PFSK-1 (cell line): ENCODE measurements around the gene ARL14EP. TPM values are rescaled to one million over a fixed set of nuclear protein-coding genes. Genes with fewer than 3 reads are reported as not detected.

Experiments
- FOXP2 ChIP-seq: optimal IDR thresholded peaks from 2 replicates; pipeline ENCODE3; 2011; ENCODE audit warnings: borderline replicate concordance, control low read depth, inconsistent platforms; ENCODE audit not compliant: insufficient read depth; ENCODE audit errors: extremely low read length, extremely low read depth
- POLR2AphosphoS5 ChIP-seq: IDR thresholded peaks from 2 replicates; pipeline ENCODE4 v1.6.1; 2012; ENCODE audit warnings: low read depth, mild to moderate bottlenecking, control low read depth, low read length, moderate library complexity
- REST ChIP-seq, 2 experiments: IDR thresholded peaks; 2 replicates each; pipeline versions ENCODE4 v1.6.1 to v1.8.0; 2011 to 2012; ENCODE audit warnings: low read depth in 2 of 2, low read length in 2 of 2, control low read depth in 1 of 2, inconsistent platforms in 1 of 2, mild to moderate bottlenecking in 1 of 2, moderate library complexity in 1 of 2; ENCODE audit not compliant: insufficient read depth in 1 of 2
- SIN3A ChIP-seq: IDR thresholded peaks from 2 replicates; pipeline ENCODE4 v1.6.1; 2012; ENCODE audit warnings: mild to moderate bottlenecking, low read length, moderate library complexity, borderline replicate concordance; ENCODE audit not compliant: insufficient read depth
- TAF1 ChIP-seq: IDR thresholded peaks from 2 replicates; pipeline ENCODE4 v1.6.1; 2012; ENCODE audit warnings: low read length, control low read depth, borderline replicate concordance; ENCODE audit not compliant: insufficient read depth
- polyA plus RNA-seq: library from polyadenylated mRNA; unstranded; fragments of >200 nt; gene quantifications from one replicate; pipeline ENCODE4 v1.2.1, GENCODE V29; 2012; ENCODE audit warnings: low read depth, missing spikeins; ENCODE audit not compliant: insufficient read length

Gene ARL14EP
- polyA plus RNA-seq = 19.9 TPM

GRCh38 chr11:30322826-30323710, at the start of gene ARL14EP:
ARL14EP (plus strand) TSS chr11:30323104; CDS start chr11:30330949, 7,845 bp downstream.
- TF ChIP-seq REST (IDR thresholded peaks at IDR 0.05; ENCODE audit: insufficient read depth in 1 of 2, low read depth in 2 of 2, low read length in 2 of 2) = peak; percentile 47 to 59; a peak in 2 of 4 replicates
- peak; percentile 99 for TF ChIP-seq POLR2AphosphoS5
- TF ChIP-seq SIN3A = 0 out of 2 replicates have a peak, but pooled peaks have one; percentile 52
- TF ChIP-seq TAF1 = peak; percentile 97
- TF ChIP-seq FOXP2 = peak; percentile 87

DNA sequence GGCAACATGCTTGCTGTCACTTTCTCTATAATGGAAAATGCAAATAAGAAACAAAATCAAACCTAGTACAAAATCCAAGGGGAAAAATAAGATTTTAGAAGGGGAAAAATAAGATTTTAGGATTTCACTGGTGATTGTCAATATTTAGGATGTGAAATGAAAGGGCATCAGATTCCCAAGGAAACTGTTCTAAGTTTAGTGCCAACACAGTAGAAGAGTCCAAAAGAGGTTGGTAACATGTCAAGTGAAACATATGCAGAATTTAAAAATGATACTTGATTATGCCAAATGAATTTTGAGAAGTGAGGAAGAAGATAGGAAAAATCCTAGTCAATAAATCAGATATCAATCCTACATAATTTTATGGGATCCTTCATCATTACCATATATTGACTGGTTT, 45.7 kb upstream of the ARL14EP start:
- no peak for TF ChIP-seq FOXP2
- no peak for TF ChIP-seq TAF1
- no peak for TF ChIP-seq REST (IDR thresholded peaks at IDR 0.05; ENCODE audit: insufficient read depth in 1 of 2, low read depth in 2 of 2, low read length in 2 of 2)
- no peak for TF ChIP-seq SIN3A
- no peak for TF ChIP-seq POLR2AphosphoS5

DNA sequence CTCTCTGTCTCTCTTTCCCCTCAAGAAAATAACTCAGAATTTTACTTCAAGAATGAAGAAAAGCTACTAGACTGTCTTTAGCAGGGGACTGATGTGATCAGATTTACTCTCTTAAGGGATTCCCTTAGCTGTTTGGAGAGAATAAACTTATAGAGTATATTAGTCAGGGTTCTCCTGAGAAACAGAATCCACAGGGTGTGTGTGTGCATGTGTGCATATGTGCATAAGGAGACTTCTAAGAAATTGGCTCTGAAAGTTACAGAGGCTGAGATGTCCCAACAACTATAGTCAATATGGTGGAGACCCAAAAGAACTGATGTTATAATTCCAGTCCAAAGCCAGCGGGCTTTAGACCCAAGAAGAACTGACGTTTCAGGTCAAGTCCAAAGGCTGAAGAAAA, 43.1 kb upstream of the ARL14EP start:
- TF ChIP-seq SIN3A (no peak), POLR2AphosphoS5 (no peak), REST (IDR thresholded peaks at IDR 0.05; ENCODE audit: insufficient read depth in 1 of 2, low read depth in 2 of 2, low read length in 2 of 2) (no peak), FOXP2 (no peak), TAF1 (no peak)

GRCh38 chr11:30281476-30282288, 41.2 kb upstream of the ARL14EP start:
- TF ChIP-seq FOXP2 (no peak), POLR2AphosphoS5 (no peak), REST (IDR thresholded peaks at IDR 0.05; ENCODE audit: insufficient read depth in 1 of 2, low read depth in 2 of 2, low read length in 2 of 2) (no peak), TAF1 (no peak), SIN3A (no peak)
